HepG2 (cell line): Measurements from ENCODE around the gene METTL13. TPM values are rescaled to one million over a fixed set of nuclear protein-coding genes. Genes with fewer than 3 reads are reported as not detected.

ENCODE experiments used
- BCL6 ChIP-seq: IDR thresholded peaks from 2 replicates; pipeline ENCODE4 v1.6.1; 2016; ENCODE audit warnings: missing genetic modification reagents, missing compliant biosample characterization
- DBP ChIP-seq: sonication (generic); formaldehyde crosslinking; IDR thresholded peaks from 2 replicates; pipeline ENCODE4 v1.4.0; 2020; ENCODE audit warnings: missing genetic modification reagents; ENCODE audit errors: not compliant biosample characterization
- E2F5 ChIP-seq: sonication (generic); formaldehyde crosslinking; conservative IDR thresholded peaks from 2 replicates; pipeline ENCODE4 v1.4.0; 2020; ENCODE audit warnings: missing genetic modification reagents
- JUN ChIP-seq: sonication (generic); formaldehyde crosslinking; IDR thresholded peaks from 2 replicates; pipeline ENCODE4 v1.4.0; 2020; ENCODE audit warnings: mild to moderate bottlenecking, missing genetic modification reagents
- MAFK ChIP-seq, 2 experiments: IDR thresholded peaks in 1 of 2; conservative IDR thresholded peaks in 1 of 2; 2 replicates each; pipeline ENCODE4 v1.6.1; 2011; ENCODE audit warnings: improper control_type of control experiment in 2 of 2, low read length in 2 of 2
- MATR3 ChIP-seq: sonication (generic); formaldehyde crosslinking; IDR thresholded peaks from 2 replicates; pipeline ENCODE4 v1.4.0; 2020; ENCODE audit warnings: missing genetic modification reagents
- MTA1 ChIP-seq: sonication (generic); formaldehyde crosslinking; IDR thresholded peaks from 2 replicates; pipeline ENCODE4 v1.4.0; 2020; ENCODE audit warnings: missing genetic modification reagents, mild to moderate bottlenecking, borderline replicate concordance
- NR2F2 ChIP-seq: IDR thresholded peaks from 2 replicates; pipeline ENCODE4 v1.6.1; 2012; ENCODE audit warnings: low read depth, inconsistent platforms, borderline replicate concordance
- SAP130 ChIP-seq: IDR thresholded peaks from 2 replicates; pipeline ENCODE4 v1.6.1; 2016; ENCODE audit warnings: low read depth
- ZNF160 ChIP-seq: sonication (generic); formaldehyde crosslinking; IDR thresholded peaks from 2 replicates; pipeline ENCODE4 v1.8.0; 2022; ENCODE audit warnings: mild to moderate bottlenecking, inconsistent platforms, missing genetic modification reagents
- ZNF557 ChIP-seq: sonication (generic); formaldehyde crosslinking; IDR thresholded peaks from 2 replicates; pipeline ENCODE4 v1.4.0; 2020; ENCODE audit warnings: missing genetic modification reagents
- ZNF652 ChIP-seq: IDR thresholded peaks from 2 replicates; pipeline ENCODE4 v1.6.1; 2016; ENCODE audit warnings: low read depth, borderline replicate concordance
- ZNF710 ChIP-seq: sonication (generic); formaldehyde crosslinking; IDR thresholded peaks from 2 replicates; pipeline ENCODE4 v1.5.0; 2020; ENCODE audit warnings: mild to moderate bottlenecking, missing genetic modification reagents, borderline replicate concordance
- polyA plus RNA-seq, 8 experiments: library from polyadenylated mRNA; depleted of rRNA in 3 of 8; stranded (reverse) in 7 of 8; unstranded in 1 of 8; fragments of >200 nt; fragmentation: Illumina TruSeq in 4 of 8; extraction: Trizol in 4 of 8; gene quantifications; 2 replicates each; pipeline versions ENCODE4 v1.2.1 to v1.2.3, GENCODE V29; 2011 to 2016; ENCODE audit warnings: low read depth in 4 of 8, missing spikeins in 1 of 8, mixed read lengths in 1 of 8; ENCODE audit not compliant: insufficient read depth in 1 of 8
- total RNA-seq, 5 experiments: library from RNA; depleted of rRNA; stranded (reverse); fragments of >200 nt; fragmentation: Illumina TruSeq; extraction: Trizol; gene quantifications; 2 replicates each; pipeline ENCODE4 v1.2.3, GENCODE V29; 2016; ENCODE audit warnings: low read depth in 1 of 5
- TF ChIP-seq, protein P1 (sequence below): sonication (generic); formaldehyde crosslinking; IDR thresholded peaks from 2 replicates; pipeline ENCODE4 v1.5.0; 2020; ENCODE audit warnings: mild to moderate bottlenecking, missing genetic modification reagents
- TF ChIP-seq, protein P2 (sequence below), 2 experiments: sonication (generic) in 1 of 2; formaldehyde crosslinking in 1 of 2; IDR thresholded peaks; 2 replicates each; pipeline versions ENCODE4 v1.4.0 to v1.6.1; 2018 to 2020; ENCODE audit warnings: missing genetic modification reagents in 2 of 2, borderline replicate concordance in 1 of 2, low read depth in 1 of 2, mild to moderate bottlenecking in 1 of 2, missing biosample characterization in 1 of 2
- TF ChIP-seq, protein P3 (sequence below): IDR thresholded peaks from 2 replicates; pipeline ENCODE4 v1.6.1; 2012; ENCODE audit warnings: low read length, improper control_type of control experiment

Gene METTL13
- total and polyA plus RNA-seq, 2 of the 13 experiments (the other 11 are each of a cell fraction or from before 2014, with no cell fraction given) = 18.6 to 22.8 TPM

DNA sequence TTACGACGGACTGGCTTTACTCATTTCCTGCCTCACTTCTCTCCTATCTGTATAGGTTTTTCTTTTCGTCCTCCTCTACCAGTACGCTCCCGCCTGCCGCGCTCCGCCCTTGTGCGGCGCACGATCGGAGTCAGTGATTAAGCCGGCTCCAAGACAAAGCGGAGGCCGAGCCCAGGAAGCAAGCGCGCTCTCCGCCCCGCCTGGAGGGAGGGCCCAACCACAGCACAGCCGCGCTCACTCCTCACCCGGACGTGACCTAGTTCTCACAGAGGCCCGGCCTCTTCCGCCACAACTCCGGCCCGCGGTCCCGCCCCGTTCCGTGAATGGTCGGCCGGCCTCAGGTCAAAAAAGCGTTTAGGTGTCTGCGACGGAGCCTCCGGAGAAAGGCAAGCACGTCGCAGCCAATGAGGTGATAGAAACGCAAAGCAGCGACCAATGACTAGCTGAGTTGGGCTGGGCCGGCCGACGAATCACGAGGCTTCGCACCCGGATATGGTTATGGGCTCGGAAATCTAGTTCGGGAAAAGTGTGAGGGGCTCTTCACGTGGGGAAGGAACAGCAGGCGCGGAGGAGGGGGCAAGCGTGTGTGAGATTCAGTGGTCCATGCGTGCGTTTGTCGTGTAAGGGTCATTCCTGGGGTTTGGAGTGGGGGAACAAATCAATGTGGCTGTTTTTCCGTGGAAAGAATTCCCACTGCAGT lies at the start of gene METTL13 (continued):
- TF ChIP-seq, protein P1, sequence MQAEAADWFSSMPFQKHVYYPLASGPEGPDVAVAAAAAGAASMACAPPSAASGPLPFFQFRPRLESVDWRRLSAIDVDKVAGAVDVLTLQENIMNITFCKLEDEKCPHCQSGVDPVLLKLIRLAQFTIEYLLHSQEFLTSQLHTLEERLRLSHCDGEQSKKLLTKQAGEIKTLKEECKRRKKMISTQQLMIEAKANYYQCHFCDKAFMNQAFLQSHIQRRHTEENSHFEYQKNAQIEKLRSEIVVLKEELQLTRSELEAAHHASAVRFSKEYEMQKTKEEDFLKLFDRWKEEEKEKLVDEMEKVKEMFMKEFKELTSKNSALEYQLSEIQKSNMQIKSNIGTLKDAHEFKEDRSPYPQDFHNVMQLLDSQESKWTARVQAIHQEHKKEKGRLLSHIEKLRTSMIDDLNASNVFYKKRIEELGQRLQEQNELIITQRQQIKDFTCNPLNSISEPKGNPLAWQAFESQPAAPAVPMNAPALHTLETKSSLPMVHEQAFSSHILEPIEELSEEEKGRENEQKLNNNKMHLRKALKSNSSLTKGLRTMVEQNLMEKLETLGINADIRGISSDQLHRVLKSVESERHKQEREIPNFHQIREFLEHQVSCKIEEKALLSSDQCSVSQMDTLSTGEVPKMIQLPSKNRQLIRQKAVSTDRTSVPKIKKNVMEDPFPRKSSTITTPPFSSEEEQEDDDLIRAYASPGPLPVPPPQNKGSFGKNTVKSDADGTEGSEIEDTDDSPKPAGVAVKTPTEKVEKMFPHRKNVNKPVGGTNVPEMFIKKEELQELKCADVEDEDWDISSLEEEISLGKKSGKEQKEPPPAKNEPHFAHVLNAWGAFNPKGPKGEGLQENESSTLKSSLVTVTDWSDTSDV (CRISPR knock-in tag) = no peak
- TF ChIP-seq MAFK (conservative IDR thresholded peaks at IDR 0.05 in 1 of 2, IDR thresholded peaks at IDR 0.05 in 1 of 2; ENCODE audit: low read length in 2 of 2) = no peak
- 0 out of 2 replicates have a peak, but pooled peaks have one; percentile 47 for TF ChIP-seq MTA1 (CRISPR knock-in tag)
- no peak for TF ChIP-seq NR2F2
- no peak; the same call in 1 of the 2 replicates for TF ChIP-seq BCL6 (CRISPR knock-in tag)
- TF ChIP-seq, protein P2, sequence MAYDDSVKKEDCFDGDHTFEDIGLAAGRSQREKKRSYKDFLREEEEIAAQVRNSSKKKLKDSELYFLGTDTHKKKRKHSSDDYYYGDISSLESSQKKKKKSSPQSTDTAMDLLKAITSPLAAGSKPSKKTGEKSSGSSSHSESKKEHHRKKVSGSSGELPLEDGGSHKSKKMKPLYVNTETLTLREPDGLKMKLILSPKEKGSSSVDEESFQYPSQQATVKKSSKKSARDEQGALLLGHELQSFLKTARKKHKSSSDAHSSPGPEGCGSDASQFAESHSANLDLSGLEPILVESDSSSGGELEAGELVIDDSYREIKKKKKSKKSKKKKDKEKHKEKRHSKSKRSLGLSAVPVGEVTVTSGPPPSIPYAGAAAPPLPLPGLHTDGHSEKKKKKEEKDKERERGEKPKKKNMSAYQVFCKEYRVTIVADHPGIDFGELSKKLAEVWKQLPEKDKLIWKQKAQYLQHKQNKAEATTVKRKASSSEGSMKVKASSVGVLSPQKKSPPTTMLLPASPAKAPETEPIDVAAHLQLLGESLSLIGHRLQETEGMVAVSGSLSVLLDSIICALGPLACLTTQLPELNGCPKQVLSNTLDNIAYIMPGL (CRISPR knock-in tag; IDR thresholded peaks at IDR 0.05; ENCODE audit: borderline replicate concordance in 1 of 2, low read depth in 1 of 2) = peak; percentile 38 to 41; a peak in 2 of 4 replicates
- TF ChIP-seq DBP = no peak
- no peak for TF ChIP-seq JUN (CRISPR knock-in tag)
- TF ChIP-seq E2F5 (CRISPR knock-in tag) = peak; percentile 63
- TF ChIP-seq MATR3 = no peak
- TF ChIP-seq ZNF557 (CRISPR knock-in tag) = no peak
- no peak for TF ChIP-seq ZNF160 (CRISPR knock-in tag)
- TF ChIP-seq ZNF710 (CRISPR knock-in tag) = peak; percentile 72
- no peak for TF ChIP-seq ZNF652 (CRISPR knock-in tag)
- TF ChIP-seq SAP130 = peak; percentile 90
- TF ChIP-seq, protein P3, sequence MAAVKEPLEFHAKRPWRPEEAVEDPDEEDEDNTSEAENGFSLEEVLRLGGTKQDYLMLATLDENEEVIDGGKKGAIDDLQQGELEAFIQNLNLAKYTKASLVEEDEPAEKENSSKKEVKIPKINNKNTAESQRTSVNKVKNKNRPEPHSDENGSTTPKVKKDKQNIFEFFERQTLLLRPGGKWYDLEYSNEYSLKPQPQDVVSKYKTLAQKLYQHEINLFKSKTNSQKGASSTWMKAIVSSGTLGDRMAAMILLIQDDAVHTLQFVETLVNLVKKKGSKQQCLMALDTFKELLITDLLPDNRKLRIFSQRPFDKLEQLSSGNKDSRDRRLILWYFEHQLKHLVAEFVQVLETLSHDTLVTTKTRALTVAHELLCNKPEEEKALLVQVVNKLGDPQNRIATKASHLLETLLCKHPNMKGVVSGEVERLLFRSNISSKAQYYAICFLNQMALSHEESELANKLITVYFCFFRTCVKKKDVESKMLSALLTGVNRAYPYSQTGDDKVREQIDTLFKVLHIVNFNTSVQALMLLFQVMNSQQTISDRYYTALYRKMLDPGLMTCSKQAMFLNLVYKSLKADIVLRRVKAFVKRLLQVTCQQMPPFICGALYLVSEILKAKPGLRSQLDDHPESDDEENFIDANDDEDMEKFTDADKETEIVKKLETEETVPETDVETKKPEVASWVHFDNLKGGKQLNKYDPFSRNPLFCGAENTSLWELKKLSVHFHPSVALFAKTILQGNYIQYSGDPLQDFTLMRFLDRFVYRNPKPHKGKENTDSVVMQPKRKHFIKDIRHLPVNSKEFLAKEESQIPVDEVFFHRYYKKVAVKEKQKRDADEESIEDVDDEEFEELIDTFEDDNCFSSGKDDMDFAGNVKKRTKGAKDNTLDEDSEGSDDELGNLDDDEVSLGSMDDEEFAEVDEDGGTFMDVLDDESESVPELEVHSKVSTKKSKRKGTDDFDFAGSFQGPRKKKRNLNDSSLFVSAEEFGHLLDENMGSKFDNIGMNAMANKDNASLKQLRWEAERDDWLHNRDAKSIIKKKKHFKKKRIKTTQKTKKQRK = no peak
